ENCODE data around the gene RASSF8. TPM values are rescaled to one million over a fixed set of nuclear protein-coding genes. Genes with fewer than 3 reads are reported as not detected.

The RASSF8 gene
- total and polyA plus RNA-seq, 10 donors: 1.4 to 38.0 (median 10.9) TPM

GRCh38 chr12:26065451-26065850 lies 107.0 kb downstream of the RASSF8 start:
- H3K27me3 ChIP-seq (replicated peaks in 1 of 7): no peaks in the 10 kb centered on the region
- H3K4me3 ChIP-seq: no peak overlapping the region
- intact Hi-C loops (cut with DNase I; ENCODE audit: low total_unique reads): no loop called here
- no peaks in the 10 kb centered on the region for H3K36me3 ChIP-seq
- DNase-seq: no peak
- no peak overlapping the region for H3K27ac ChIP-seq
- WGBS, 5 donors: 93 to 99% (median 96%) methylated on average over 5 of the region's 5 CpGs
- TF ChIP-seq POLR2AphosphoS5 (IDR thresholded peaks at IDR 0.05): no peak
- TF ChIP-seq CTCF (IDR thresholded peaks at IDR 0.05 in 8 of 11, conservative IDR thresholded peaks at IDR 0.05 in 3 of 11): no peak
- TF ChIP-seq POLR2A (IDR thresholded peaks at IDR 0.05): no peak
- H3K9me3 ChIP-seq: no peaks in the 10 kb centered on the region
- no peaks in the 10 kb centered on the region for H3K4me1 ChIP-seq

- TF ChIP-seq POLR2AphosphoS5 (IDR thresholded peaks at IDR 0.05) (no peak), CTCF (IDR thresholded peaks at IDR 0.05 in 8 of 11, conservative IDR thresholded peaks at IDR 0.05 in 3 of 11) (no peak), POLR2A (IDR thresholded peaks at IDR 0.05) (no peak)
- intact Hi-C loops (cut with DNase I; ENCODE audit: low total_unique reads): no loop called here
- no peaks in the 10 kb centered on the region for H3K27me3 ChIP-seq (replicated peaks in 1 of 7)
- no peaks in the 10 kb centered on the region for H3K9me3 ChIP-seq
- DNase-seq: no peak
- H3K4me3 ChIP-seq: no peak overlapping the region
- H3K27ac ChIP-seq: no peak overlapping the region
- no peaks in the 10 kb centered on the region for H3K4me1 ChIP-seq
- WGBS, 5 donors: 82 to 96% (median 89%) methylated on average over 4 of the region's 4 CpGs
- H3K36me3 ChIP-seq: no peaks in the 10 kb centered on the region
These were observed 110.0 kb downstream of the RASSF8 start for GRCh38 chr12:26068503-26068902.

- DNase-seq: no peak
- no peaks in the 10 kb centered on the region for H3K4me1 ChIP-seq
- no peak overlapping the region for H3K4me3 ChIP-seq
- no peaks in the 10 kb centered on the region for H3K27me3 ChIP-seq (replicated peaks in 1 of 7)
- intact Hi-C loops (cut with DNase I; ENCODE audit: low total_unique reads): no loop called here
- H3K27ac ChIP-seq: no peak overlapping the region
- no peaks in the 10 kb centered on the region for H3K36me3 ChIP-seq
- TF ChIP-seq POLR2A (IDR thresholded peaks at IDR 0.05) (no peak), CTCF (IDR thresholded peaks at IDR 0.05 in 8 of 11, conservative IDR thresholded peaks at IDR 0.05 in 3 of 11) (no peak), POLR2AphosphoS5 (IDR thresholded peaks at IDR 0.05) (no peak)
- no peaks in the 10 kb centered on the region for H3K9me3 ChIP-seq
These were observed 111.3 kb downstream of the RASSF8 start for GRCh38 chr12:26069796-26070195.

GRCh38 chr12:26077915-26078702 lies 119.6 kb downstream of the RASSF8 start:
- no peaks in the 10 kb centered on the region for H3K4me1 ChIP-seq
- WGBS, 5 donors: 86 to 92% (median 89%) methylated on average over 2 of the region's 2 CpGs
- peaks cover 0 to 14% (median 9%) of the 10 kb centered on the region in 8 donors for H3K9me3 ChIP-seq
- no peak overlapping the region for H3K27ac ChIP-seq
- H3K27me3 ChIP-seq (replicated peaks in 1 of 7): no peaks in the 10 kb centered on the region
- intact Hi-C loops (cut with DNase I; ENCODE audit: low total_unique reads): no loop called here
- H3K4me3 ChIP-seq: no peak overlapping the region
- no peak for DNase-seq
- no peaks in the 10 kb centered on the region for H3K36me3 ChIP-seq
- TF ChIP-seq CTCF (IDR thresholded peaks at IDR 0.05 in 8 of 11, conservative IDR thresholded peaks at IDR 0.05 in 3 of 11) (no peak), POLR2A (IDR thresholded peaks at IDR 0.05) (no peak), POLR2AphosphoS5 (IDR thresholded peaks at IDR 0.05) (no peak)

All from spleen (tissue), 11 donors.